GM18909 (cell line): ENCODE measurements around the gene LUC7L3.

Experiments used
- ATAC-seq: cut with Tn5 transposase; IDR thresholded peaks from one replicate; pipeline ENCODE4 v1.9.1; 2021; ENCODE audit warnings: mild to moderate bottlenecking; ENCODE audit not compliant: unreplicated experiment, poor library complexity

LUC7L3 gene

GRCh38 chr17:50745631-50746030, 26.2 kb downstream of the LUC7L3 start:
- no peak for ATAC-seq

- ATAC-seq, result no peak
Observed at GRCh38 chr17:50749245-50749644, 29.8 kb downstream of the LUC7L3 start.

GRCh38 chr17:50754521-50754920, 35.1 kb downstream of the LUC7L3 start:
- no peak for ATAC-seq

- no peak for ATAC-seq
Observed at GRCh38 chr17:50758524-50758923, 39.1 kb downstream of the LUC7L3 start.

GRCh38 chr17:50758989-50759544, 39.7 kb downstream of the LUC7L3 start:
- ATAC-seq, result no peak

GRCh38 chr17:50762177-50762576, 42.8 kb downstream of the LUC7L3 start:
- no peak for ATAC-seq

- no peak for ATAC-seq
Observed at GRCh38 chr17:50763716-50764475, 44.5 kb downstream of the LUC7L3 start.

- no peak for ATAC-seq
Observed at GRCh38 chr17:50764734-50765149, 45.3 kb downstream of the LUC7L3 start.

GRCh38 chr17:50765454-50766221, 46.2 kb downstream of the LUC7L3 start:
- no peak for ATAC-seq

GRCh38 chr17:50766222-50767023, 47.0 kb downstream of the LUC7L3 start:
- no peak for ATAC-seq

- no peak for ATAC-seq
Observed at GRCh38 chr17:50767030-50767429, 47.6 kb downstream of the LUC7L3 start.

- no peak for ATAC-seq
Observed at GRCh38 chr17:50767446-50767845, 48.0 kb downstream of the LUC7L3 start, which contains the start of gene ANKRD40CL. ANKRD40CL (minus strand) TSS chr17:50767518; CDS start chr17:50766913, 605 bp downstream.

- no peak for ATAC-seq
Observed at GRCh38 chr17:50768346-50768761, 49.0 kb downstream of the LUC7L3 start.

GRCh38 chr17:50769884-50770283, 50.5 kb downstream of the LUC7L3 start:
- no peak for ATAC-seq

- no peak for ATAC-seq
Observed at GRCh38 chr17:50770346-50770745, 50.9 kb downstream of the LUC7L3 start.

GRCh38 chr17:50771991-50772785, 52.8 kb downstream of the LUC7L3 start:
- no peak for ATAC-seq

GRCh38 chr17:50774225-50774803, 54.9 kb downstream of the LUC7L3 start:
- no peak for ATAC-seq

GRCh38 chr17:50775926-50776325, 56.5 kb downstream of the LUC7L3 start:
- ATAC-seq, result no peak

GRCh38 chr17:50778471-50778870, 59.1 kb downstream of the LUC7L3 start:
- no peak for ATAC-seq
